ENCODE measurements around the gene HIVEP3. TPM values are rescaled to one million over a fixed set of nuclear protein-coding genes. Genes with fewer than 3 reads are reported as not detected.
"Not testable (repeated sequence)": the region's sequence is repeated elsewhere in the genome, so short reads cannot be mapped to it uniquely, and the experiment has no call there.

HIVEP3 gene
- total and polyA plus RNA-seq, 11 donors, result 3.2 to 11.9 (median 5.0) TPM

GRCh38 chr1:41952208-41952607 is 33.5 kb upstream of the HIVEP3 start:
- no peak for DNase-seq
- intact Hi-C loops (cut with DNase I), result no loop called here
- TF ChIP-seq CTCF (IDR thresholded peaks at IDR 0.05) (no peak), POLR2A (IDR thresholded peaks at IDR 0.05) (no peak)
- Histone ChIP-seq H3K36me3 (no peaks in the 10 kb centered on the region), H3K9me3 (peaks cover 0 to 2% (median 0%) of the 10 kb centered on the region in 12 donors), H3K4me1 (peaks cover 0 to 15% (median 5%) of the 10 kb centered on the region in 12 donors), H3K27me3 (no peaks in the 10 kb centered on the region), H3K4me3 (no peak overlapping the region), H3K27ac (no peak overlapping the region)
- ATAC-seq, result no peak
- 91 to 97% (median 96%) methylated on average over 2 of the region's 2 CpGs for WGBS, 4 donors

GRCh38 chr1:41951492-41951891 is 32.8 kb upstream of the HIVEP3 start:
- H3K9me3 ChIP-seq; DNase-seq; intact Hi-C loops (cut with DNase I); H3K27ac ChIP-seq; H3K4me3 ChIP-seq; H3K27me3 ChIP-seq; H3K36me3 ChIP-seq; ATAC-seq: not testable (repeated sequence)
- WGBS, 4 donors, result 88 to 93% (median 91%) methylated on average over 3 of the region's 3 CpGs
- peaks cover 0 to 12% (median 3%) of the 10 kb centered on the region in 12 donors for H3K4me1 ChIP-seq

GRCh38 chr1:41950820-41951219 is 32.1 kb upstream of the HIVEP3 start:
- intact Hi-C loops (cut with DNase I), result no loop called here
- TF ChIP-seq CTCF (IDR thresholded peaks at IDR 0.05) (no peak), POLR2A (IDR thresholded peaks at IDR 0.05) (no peak)
- H3K27me3 ChIP-seq, result no peaks in the 10 kb centered on the region
- DNase-seq (no peak), ATAC-seq (no peak)
- no peak overlapping the region for H3K4me3 ChIP-seq
- H3K4me1 ChIP-seq, result peaks cover 0 to 9% (median 1%) of the 10 kb centered on the region in 12 donors
- H3K9me3 ChIP-seq, result peaks cover 0 to 2% (median 0%) of the 10 kb centered on the region in 12 donors
- no peak overlapping the region for H3K27ac ChIP-seq
- H3K36me3 ChIP-seq, result no peaks in the 10 kb centered on the region
- WGBS, 4 donors, result 51 to 73% (median 60%) methylated on average over 1 of the region's 1 CpG

GRCh38 chr1:41945946-41946345 is 27.2 kb upstream of the HIVEP3 start:
- DNase-seq; H3K27me3 ChIP-seq; H3K27ac ChIP-seq; H3K36me3 ChIP-seq; H3K4me1 ChIP-seq; H3K4me3 ChIP-seq; intact Hi-C loops (cut with DNase I); ATAC-seq: not testable (repeated sequence)
- WGBS, 4 donors, result 92 to 94% (median 92%) methylated on average over 9 to 10 of the region's 10 CpGs
- H3K9me3 ChIP-seq, result peaks cover 0 to 14% (median 8%) of the 10 kb centered on the region in 12 donors

GRCh38 chr1:41943717-41944116 is 25.0 kb upstream of the HIVEP3 start:
- ATAC-seq, result no peak
- H3K4me3 ChIP-seq, result no peak overlapping the region
- peaks cover 0 to 13% (median 8%) of the 10 kb centered on the region in 12 donors for H3K9me3 ChIP-seq
- WGBS, 4 donors, result 91 to 98% (median 96%) methylated on average over 1 of the region's 1 CpG
- intact Hi-C loops (cut with DNase I), result no loop called here
- no peaks in the 10 kb centered on the region for H3K4me1 ChIP-seq
- TF ChIP-seq POLR2A (IDR thresholded peaks at IDR 0.05), result no peak
- TF ChIP-seq CTCF (IDR thresholded peaks at IDR 0.05), result no peak
- no peaks in the 10 kb centered on the region for H3K36me3 ChIP-seq
- DNase-seq, result no peak
- H3K27ac ChIP-seq, result no peak overlapping the region
- no peaks in the 10 kb centered on the region for H3K27me3 ChIP-seq

Data from heart left ventricle (tissue), 16 donors.